Thoracic aorta (tissue), 2 donors: Measurements from ENCODE around the gene LSP1. TPM values are rescaled to one million over a fixed set of nuclear protein-coding genes. Genes with fewer than 3 reads are reported as not detected.

Experiments
- ATAC-seq: fragments of 150-250 bp; one replicate; pipeline ENCODE4 v1.8.0; 2017; ENCODE audit warnings: low read depth; ENCODE audit not compliant: insufficient number of reproducible peaks, low FRiP score
- DNase-seq: peaks from one replicate; pipeline ENCODE4 v3.0.0-alpha.2; 2020; ENCODE audit warnings: low spot score
- H3K27ac ChIP-seq, 2 donors: fragments of 200-600 bp; sonication (generic); 1 replicate in 1 of 2; 2 replicates in 1 of 2; pipeline ENCODE4 v1.5.1; 2016; ENCODE audit warnings: mild to moderate bottlenecking in 2 of 2, moderate library complexity in 2 of 2
- H3K27me3 ChIP-seq: fragments of 200-600 bp; sonication (generic); replicated peaks from 2 replicates; pipeline ENCODE4 v1.6.0; 2016; ENCODE audit warnings: mild to moderate bottlenecking; ENCODE audit not compliant: insufficient read depth
- H3K36me3 ChIP-seq: fragments of 200-600 bp; sonication (generic); one replicate; pipeline ENCODE4 v1.5.1; 2016
- H3K4me1 ChIP-seq, 2 donors: fragments of 200-600 bp; sonication (generic); 1 replicate in 1 of 2; 2 replicates in 1 of 2; pipeline versions ENCODE4 v1.5.1 to v1.6.0; 2016; ENCODE audit warnings: low read depth in 2 of 2, mild to moderate bottlenecking in 1 of 2; ENCODE audit not compliant: control insufficient read depth in 1 of 2
- H3K4me3 ChIP-seq: fragments of 200-600 bp; sonication (generic); 2 replicates; pipeline ENCODE4 v1.5.1; 2016; ENCODE audit warnings: mild to moderate bottlenecking
- H3K9me3 ChIP-seq: fragments of 200-600 bp; sonication (generic); 2 replicates; pipeline ENCODE4 v1.5.1; 2016
- CTCF ChIP-seq: fragments of 200-600 bp; sonication (generic); IDR thresholded peaks from one replicate; pipeline ENCODE4 v1.5.1; 2019; ENCODE audit warnings: antibody characterized with exemption
- total RNA-seq, 2 donors: library from RNA; depleted of rRNA; stranded (reverse); fragments of >200 nt; gene quantifications; one replicate each; pipeline versions ENCODE4 v1.1.0 to v1.2.3, GENCODE V29; 2016

Gene LSP1
- total RNA-seq, 2 donors from 2014 or later: 23.6 to 40.5 TPM

- ATAC-seq: no peak
- no peak for DNase-seq
- peaks cover 0 to 14% of the 10 kb centered on the region in 2 donors for H3K4me1 ChIP-seq
- no peaks in the 10 kb centered on the region for H3K9me3 ChIP-seq
- no peaks in the 10 kb centered on the region for H3K27me3 ChIP-seq
- H3K27ac ChIP-seq: no peak overlapping the region
- H3K36me3 ChIP-seq: no peaks in the 10 kb centered on the region
- H3K4me3 ChIP-seq: no peak overlapping the region
- no peak for TF ChIP-seq CTCF
Observed at GRCh38 chr11:1934335-1935155, 81.7 kb downstream of the LSP1 start.

GRCh38 chr11:1935156-1936071 is 82.5 kb downstream of the LSP1 start:
- no peak for DNase-seq
- no peak overlapping the region for H3K27ac ChIP-seq
- no peaks in the 10 kb centered on the region for H3K36me3 ChIP-seq
- no peak overlapping the region for H3K4me3 ChIP-seq
- H3K9me3 ChIP-seq: no peaks in the 10 kb centered on the region
- no peaks in the 10 kb centered on the region for H3K27me3 ChIP-seq
- ATAC-seq: no peak
- TF ChIP-seq CTCF: no peak
- peaks cover 0 to 14% of the 10 kb centered on the region in 2 donors for H3K4me1 ChIP-seq

DNA sequence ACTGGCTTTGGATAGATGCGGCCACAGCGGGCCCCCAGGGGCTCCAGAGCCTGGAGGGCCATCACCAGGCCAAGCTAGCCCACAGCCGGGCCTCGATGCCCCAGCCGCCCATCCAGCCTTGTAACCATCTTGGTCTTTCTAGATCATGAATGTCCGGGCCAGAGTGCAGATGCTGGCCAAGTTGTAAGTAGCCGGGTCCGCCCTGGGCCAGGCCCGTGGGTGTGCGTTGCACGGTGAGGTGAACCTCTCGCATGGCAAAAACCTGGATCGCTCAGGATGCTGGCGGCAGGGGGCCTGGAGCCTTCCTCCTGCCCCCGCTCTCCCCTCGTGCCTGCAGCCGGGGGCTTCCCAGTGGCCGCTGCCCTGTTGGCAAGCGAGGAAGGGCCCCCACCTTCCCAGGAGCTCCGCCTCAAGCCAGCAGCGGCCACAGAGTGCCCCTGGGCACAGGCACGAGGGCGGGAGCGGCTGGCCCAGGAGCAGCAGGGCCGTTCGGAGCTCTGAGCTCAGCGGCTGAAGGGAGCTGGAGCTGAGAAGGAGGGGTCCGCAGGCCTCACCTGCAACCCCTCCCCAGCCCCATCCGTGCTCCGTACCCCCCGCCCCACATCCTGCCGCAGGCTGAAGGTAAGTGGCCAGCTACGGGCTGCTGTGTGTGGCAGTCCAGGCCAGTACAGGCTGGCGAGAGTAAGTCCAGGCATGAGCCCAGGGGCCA is 83.3 kb downstream of the LSP1 start:
- H3K36me3 ChIP-seq: no peaks in the 10 kb centered on the region
- no peak overlapping the region for H3K27ac ChIP-seq
- ATAC-seq (no peak), DNase-seq (no peak)
- no peak for TF ChIP-seq CTCF
- H3K4me3 ChIP-seq: no peak overlapping the region
- H3K4me1 ChIP-seq: peaks cover 0 to 11% of the 10 kb centered on the region in 2 donors
- no peaks in the 10 kb centered on the region for H3K27me3 ChIP-seq
- no peaks in the 10 kb centered on the region for H3K9me3 ChIP-seq

- Histone ChIP-seq H3K27ac (no peak overlapping the region), H3K9me3 (no peaks in the 10 kb centered on the region), H3K4me1 (peaks cover 0 to 5% of the 10 kb centered on the region in 2 donors), H3K4me3 (no peak overlapping the region), H3K36me3 (no peaks in the 10 kb centered on the region), H3K27me3 (no peaks in the 10 kb centered on the region)
- ATAC-seq (no peak), DNase-seq (no peak)
- no peak for TF ChIP-seq CTCF
Observed at GRCh38 chr11:1936781-1937615, 84.1 kb downstream of the LSP1 start.
